OCI-LY1 (cell line): ENCODE data around the gene DRAM1.
A peak's percentile ranks its signal among the peaks of the same experiment; 100 is the strongest.

Experiments used
- H2AFZ ChIP-seq: fragments of 200-600 bp; sonication (generic), shearing (Covaris generic); 2 replicates; pipeline ENCODE4 v1.6.0; 2014; ENCODE audit warnings: antibody characterized with exemption, mild to moderate bottlenecking, low read length
- H3F3A ChIP-seq: fragments of 200-600 bp; sonication (generic), shearing (Covaris generic); 2 replicates; pipeline ENCODE4 v1.6.0; 2014; ENCODE audit warnings: mild to moderate bottlenecking, antibody characterized with exemption, low read length, moderate library complexity; ENCODE audit not compliant: insufficient read depth
- H3K27ac ChIP-seq: fragments of 200-600 bp; sonication (generic); 2 replicates; pipeline ENCODE4 v1.5.1; 2014; ENCODE audit warnings: low read length, mixed run types, mild to moderate bottlenecking, low read depth; ENCODE audit not compliant: poor library complexity, severe bottlenecking
- H3K27me3 ChIP-seq: fragments of 200-600 bp; sonication (generic); 2 replicates; pipeline ENCODE4 v1.6.0; 2014; ENCODE audit warnings: antibody characterized with exemption, mild to moderate bottlenecking, low read length, moderate library complexity; ENCODE audit not compliant: insufficient read depth
- H3K36me3 ChIP-seq: fragments of 200-600 bp; sonication (generic); 2 replicates; pipeline ENCODE4 v1.6.1; 2014; ENCODE audit warnings: mild to moderate bottlenecking, antibody characterized with exemption, low read length, moderate library complexity, mixed read lengths; ENCODE audit not compliant: insufficient read depth
- H3K4me1 ChIP-seq: fragments of 200-600 bp; sonication (generic); 2 replicates; pipeline ENCODE4 v1.5.1; 2014; ENCODE audit warnings: mild to moderate bottlenecking, low read length, moderate library complexity; ENCODE audit not compliant: insufficient read depth, severe bottlenecking
- H3K4me2 ChIP-seq: fragments of 200-600 bp; sonication (generic), shearing (Covaris generic); 2 replicates; pipeline ENCODE4 v1.6.1; 2014; ENCODE audit warnings: low read length
- H3K4me3 ChIP-seq: fragments of 200-600 bp; sonication (generic); 2 replicates; pipeline ENCODE4 v1.5.1; 2014; ENCODE audit warnings: low read length, low read depth, mild to moderate bottlenecking, mixed read lengths; ENCODE audit not compliant: poor library complexity, severe bottlenecking
- H3K79me2 ChIP-seq: fragments of 200-600 bp; shearing (Covaris generic); 2 replicates; pipeline ENCODE4 v1.6.1; 2016; ENCODE audit warnings: mixed run types, low read length, mixed read lengths; ENCODE audit not compliant: insufficient read depth
- H3K9ac ChIP-seq: fragments of 200-600 bp; sonication (generic), shearing (Covaris generic); 2 replicates; pipeline ENCODE4 v1.6.1; 2014; ENCODE audit warnings: mild to moderate bottlenecking, low read length, mixed read lengths
- H3K9me2 ChIP-seq: fragments of 200-600 bp; sonication (generic), shearing (Covaris generic); 2 replicates; pipeline ENCODE4 v1.6.1; 2014; ENCODE audit warnings: low read depth, mild to moderate bottlenecking, low read length, mixed read lengths
- H3K9me3 ChIP-seq: fragments of 200-600 bp; shearing (Covaris generic); 2 replicates; pipeline ENCODE4 v1.6.1; 2014; ENCODE audit warnings: low read length, mixed read lengths
- H4K20me1 ChIP-seq: fragments of 200-600 bp; sonication (generic), shearing (Covaris generic); 2 replicates; pipeline ENCODE4 v1.6.0; 2016; ENCODE audit warnings: mild to moderate bottlenecking, low read length; ENCODE audit not compliant: insufficient read depth
- EZH2 ChIP-seq: fragments of 200-600 bp; sonication (generic), shearing (Covaris generic); IDR thresholded peaks from 2 replicates; pipeline ENCODE4 v1.8.0; 2017; ENCODE audit warnings: borderline replicate concordance, mixed run types, mild to moderate bottlenecking, antibody characterized with exemption, low read length, moderate library complexity, mixed read lengths
- TF ChIP-seq, protein P1 (sequence below): fragments of 200-600 bp; sonication (generic), shearing (Covaris generic); IDR thresholded peaks from 2 replicates; pipeline ENCODE4 v1.5.1; 2017; ENCODE audit warnings: mild to moderate bottlenecking, antibody characterized with exemption, low read length, moderate library complexity, mixed read lengths

DRAM1 gene, protein sequence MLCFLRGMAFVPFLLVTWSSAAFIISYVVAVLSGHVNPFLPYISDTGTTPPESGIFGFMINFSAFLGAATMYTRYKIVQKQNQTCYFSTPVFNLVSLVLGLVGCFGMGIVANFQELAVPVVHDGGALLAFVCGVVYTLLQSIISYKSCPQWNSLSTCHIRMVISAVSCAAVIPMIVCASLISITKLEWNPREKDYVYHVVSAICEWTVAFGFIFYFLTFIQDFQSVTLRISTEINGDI

DNA sequence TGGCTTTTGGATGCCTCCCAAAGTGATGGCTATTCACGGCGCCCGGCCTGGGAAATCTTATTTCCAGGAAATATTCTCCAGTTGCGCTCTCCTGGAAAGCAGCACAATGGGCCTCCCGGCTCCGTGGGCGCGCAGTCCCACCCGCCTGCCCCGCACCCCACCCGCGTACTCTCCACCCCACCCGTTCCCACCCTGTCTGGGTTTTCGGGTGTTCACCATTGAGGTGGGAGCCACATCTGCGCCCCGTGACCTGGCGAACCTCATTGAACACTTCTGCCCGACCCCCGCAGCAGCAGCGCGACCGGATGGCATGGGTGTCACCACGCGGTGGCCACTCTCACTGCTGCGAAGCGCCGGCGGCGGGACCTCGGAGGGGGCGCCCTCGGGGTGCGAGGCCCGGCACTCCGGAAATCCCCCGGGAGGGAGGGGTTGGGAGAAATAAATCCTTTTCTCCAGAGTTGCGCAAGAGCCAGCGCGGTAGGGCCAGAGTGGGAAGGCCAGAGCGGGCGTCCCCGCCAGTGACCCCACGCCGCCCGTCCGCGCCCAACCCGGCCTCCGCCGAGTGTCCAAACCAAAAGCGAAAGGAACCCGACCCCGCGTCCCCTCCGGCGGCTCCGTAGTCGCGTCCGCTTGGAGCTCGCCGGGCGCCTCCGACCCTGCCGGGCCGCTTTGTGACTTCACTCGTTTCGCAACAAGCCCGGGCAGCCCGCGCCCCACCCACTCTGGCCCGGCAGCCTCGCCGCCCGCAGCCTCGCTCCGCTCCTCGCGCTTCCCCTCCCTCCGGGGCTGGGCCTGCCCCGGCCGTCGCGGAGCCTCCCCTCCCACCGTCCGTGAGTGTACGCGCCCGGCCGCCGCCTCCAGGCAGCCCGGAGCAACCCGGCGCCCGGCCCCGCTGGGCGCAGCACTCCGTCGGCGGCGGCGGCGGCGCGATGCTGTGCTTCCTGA, at the start of gene DRAM1:
Gene DRAM1, plus strand, starts transcription at position 720 of the 945 bp plus-strand sequence. Its CDS starts 210 bp downstream, at position 930.
- Histone ChIP-seq H3K79me2 (no peaks in the 10 kb centered on the region), H3F3A (no peaks in the 10 kb centered on the region), H3K4me3 (peak within 1 kb of the TSS; percentile 68), H3K36me3 (no peaks in the 10 kb centered on the region), H3K4me2 (peak within 1 kb of the TSS; percentile 71), H3K27ac (no peak within 1 kb of the TSS), H2AFZ (no peak within 1 kb of the TSS), H3K27me3 (0 out of 2 replicates have a peak, but pooled peaks cover 5% of the 10 kb centered on the region), H4K20me1 (no peaks in the 10 kb centered on the region), H3K9me2 (no peaks in the 10 kb centered on the region), H3K9ac (peak within 1 kb of the TSS; percentile 54), H3K4me1 (peaks cover 10% of the 10 kb centered on the region), H3K9me3 (no peaks in the 10 kb centered on the region)
- no peak for TF ChIP-seq EZH2
- TF ChIP-seq, protein P1, sequence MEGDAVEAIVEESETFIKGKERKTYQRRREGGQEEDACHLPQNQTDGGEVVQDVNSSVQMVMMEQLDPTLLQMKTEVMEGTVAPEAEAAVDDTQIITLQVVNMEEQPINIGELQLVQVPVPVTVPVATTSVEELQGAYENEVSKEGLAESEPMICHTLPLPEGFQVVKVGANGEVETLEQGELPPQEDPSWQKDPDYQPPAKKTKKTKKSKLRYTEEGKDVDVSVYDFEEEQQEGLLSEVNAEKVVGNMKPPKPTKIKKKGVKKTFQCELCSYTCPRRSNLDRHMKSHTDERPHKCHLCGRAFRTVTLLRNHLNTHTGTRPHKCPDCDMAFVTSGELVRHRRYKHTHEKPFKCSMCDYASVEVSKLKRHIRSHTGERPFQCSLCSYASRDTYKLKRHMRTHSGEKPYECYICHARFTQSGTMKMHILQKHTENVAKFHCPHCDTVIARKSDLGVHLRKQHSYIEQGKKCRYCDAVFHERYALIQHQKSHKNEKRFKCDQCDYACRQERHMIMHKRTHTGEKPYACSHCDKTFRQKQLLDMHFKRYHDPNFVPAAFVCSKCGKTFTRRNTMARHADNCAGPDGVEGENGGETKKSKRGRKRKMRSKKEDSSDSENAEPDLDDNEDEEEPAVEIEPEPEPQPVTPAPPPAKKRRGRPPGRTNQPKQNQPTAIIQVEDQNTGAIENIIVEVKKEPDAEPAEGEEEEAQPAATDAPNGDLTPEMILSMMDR, result peak; percentile 19; the same call in 1 of the 2 replicates

DNA sequence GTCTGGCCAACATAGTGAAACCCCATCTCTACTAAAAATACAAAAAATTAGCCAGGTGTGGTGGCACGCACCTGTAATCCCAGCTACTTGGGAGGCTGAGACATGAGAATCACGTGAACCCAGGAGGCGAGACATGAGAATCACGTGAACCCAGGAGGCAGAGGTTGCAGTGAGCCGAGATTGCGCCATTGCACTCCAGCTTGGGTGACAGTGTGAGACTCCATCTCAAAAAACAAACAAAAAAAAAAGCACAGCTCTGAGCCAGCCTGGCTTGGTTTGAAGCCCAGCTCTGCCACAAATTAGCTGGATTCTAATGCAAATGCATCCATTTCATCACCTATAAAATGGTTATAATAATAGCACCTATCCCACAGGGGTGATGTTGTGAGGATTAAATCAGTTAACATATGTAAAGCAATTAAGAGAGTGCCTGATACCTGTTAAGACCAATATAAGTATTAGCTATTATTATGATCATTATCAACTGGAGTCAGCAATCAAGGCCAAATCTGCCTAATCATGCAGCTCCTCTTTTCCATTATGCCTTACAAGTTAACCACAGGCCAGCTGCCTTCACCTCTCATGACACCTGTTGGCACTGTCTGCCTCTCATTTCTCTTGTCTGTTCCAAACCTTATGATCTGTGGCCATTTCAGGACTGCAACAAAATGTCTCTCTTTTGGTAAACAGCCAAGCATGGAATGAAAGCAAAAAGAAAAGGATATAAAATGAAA, 48.8 kb upstream of the DRAM1 start:
- Histone ChIP-seq H3K79me2 (peaks cover 42% of the 10 kb centered on the region), H4K20me1 (no peaks in the 10 kb centered on the region), H2AFZ (no peak overlapping the region), H3K4me3 (peak overlapping the region; percentile 94), H3K4me2 (peak overlapping the region; percentile 93), H3K9me3 (no peaks in the 10 kb centered on the region), H3K4me1 (peaks cover 70% of the 10 kb centered on the region), H3K9ac (peak overlapping the region; percentile 83; the same call in 1 of the 2 replicates), H3K36me3 (no peaks in the 10 kb centered on the region; the same call in 1 of the 2 replicates), H3K27me3 (no peaks in the 10 kb centered on the region), H3F3A (no peaks in the 10 kb centered on the region), H3K27ac (peak overlapping the region; percentile 79), H3K9me2 (no peaks in the 10 kb centered on the region)
- TF ChIP-seq, protein P1, result no peak
- no peak for TF ChIP-seq EZH2

DNA sequence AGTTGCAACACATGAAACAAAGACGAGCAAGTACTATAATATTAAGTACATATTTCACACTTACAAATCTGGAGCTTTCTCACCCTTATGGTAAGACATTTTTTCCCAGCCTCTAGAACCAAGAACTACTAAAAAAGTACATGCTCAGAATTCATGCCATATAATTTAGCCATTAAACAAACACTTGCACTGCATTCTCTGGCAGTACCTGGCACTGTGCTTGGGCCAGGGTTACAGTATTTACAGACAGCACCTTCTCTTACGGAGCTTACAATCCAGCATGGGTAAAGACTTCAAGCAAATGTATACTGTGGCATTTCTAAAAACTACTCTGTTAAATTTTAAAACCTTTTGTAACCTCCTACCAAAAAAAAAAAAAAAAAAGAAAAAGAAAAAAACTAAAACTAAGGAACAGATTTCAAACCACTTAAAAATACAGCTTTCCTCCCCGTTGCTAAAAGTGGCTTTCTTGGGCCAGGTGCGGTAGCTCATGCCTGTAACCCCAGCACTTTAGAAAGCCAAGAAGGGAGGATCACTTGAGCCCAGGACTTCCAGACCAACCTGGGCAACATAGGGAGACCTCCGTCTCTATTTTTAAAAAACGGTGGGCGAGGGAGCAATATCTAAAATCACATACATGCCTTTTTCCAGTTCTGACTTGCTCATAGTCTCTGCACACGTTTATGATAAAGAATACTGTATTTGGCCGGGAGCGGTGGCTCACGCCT, 47.6 kb upstream of the DRAM1 start:
- TF ChIP-seq, protein P1, result no peak
- no peak for TF ChIP-seq EZH2
- H2AFZ ChIP-seq, result no peak overlapping the region
- H3K36me3 ChIP-seq, result no peaks in the 10 kb centered on the region; the same call in 1 of the 2 replicates
- H3K4me3 ChIP-seq, result peak overlapping the region; percentile 94
- no peaks in the 10 kb centered on the region for H3K27me3 ChIP-seq
- peak overlapping the region; percentile 83 for H3K9ac ChIP-seq
- no peaks in the 10 kb centered on the region for H3F3A ChIP-seq
- H3K79me2 ChIP-seq, result peaks cover 39% of the 10 kb centered on the region
- peak overlapping the region; percentile 93 for H3K4me2 ChIP-seq
- no peaks in the 10 kb centered on the region for H3K9me2 ChIP-seq
- H3K27ac ChIP-seq, result peak overlapping the region; percentile 79
- H3K4me1 ChIP-seq, result peaks cover 58% of the 10 kb centered on the region
- H4K20me1 ChIP-seq, result no peaks in the 10 kb centered on the region
- no peaks in the 10 kb centered on the region for H3K9me3 ChIP-seq
